Anterior cingulate cortex (tissue), 58 donors: ENCODE data around the gene KCNJ13.
"Not testable (repeated sequence)": the region's sequence is repeated elsewhere in the genome, so short reads cannot be mapped to it uniquely, and the experiment has no call there.

Experiments
- DNase-seq, 58 donors: peaks; one replicate each; lab custom pipeline; 2025; lab: John Stamatoyannopoulos, UW

KCNJ13 gene

GRCh38 chr2:232770207-232770606 is 6.2 kb downstream of the KCNJ13 start:
- DNase-seq, result no peak

GRCh38 chr2:232767866-232768265 is 8.5 kb downstream of the KCNJ13 start:
- no peak for DNase-seq

DNA sequence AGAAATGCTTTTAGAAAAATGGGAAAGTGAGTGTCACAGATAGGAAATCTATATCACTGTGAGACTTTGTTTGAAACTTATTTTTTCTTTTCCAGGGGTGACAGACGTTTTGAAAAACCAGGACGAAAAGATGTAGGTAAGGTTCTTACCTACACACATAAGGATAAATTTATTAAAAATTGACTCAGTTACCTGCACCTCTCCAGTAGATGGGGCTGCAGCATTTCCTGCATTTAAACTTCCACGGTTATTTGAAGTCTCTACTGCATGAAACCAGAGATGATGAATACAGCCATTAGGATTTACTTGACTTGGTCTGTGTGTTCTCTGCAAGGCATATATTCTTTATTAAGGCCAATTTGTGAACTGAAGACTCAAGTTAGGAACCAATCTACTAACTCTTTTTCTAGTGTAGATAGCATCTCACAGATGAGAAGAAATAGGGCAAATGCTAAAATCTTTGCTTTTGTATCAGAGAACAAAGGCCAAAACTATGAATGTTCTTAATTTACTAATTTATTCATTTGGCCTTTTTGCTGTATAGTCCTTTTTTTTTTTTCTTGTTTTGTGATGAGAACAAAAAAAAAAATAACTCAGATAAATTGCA is 15.0 kb downstream of the KCNJ13 start:
- DNase-seq, result peak in 1 of 58 donors; percentile 4

GRCh38 chr2:232757905-232758304 is 18.5 kb downstream of the KCNJ13 start:
- DNase-seq, result no peak

DNA sequence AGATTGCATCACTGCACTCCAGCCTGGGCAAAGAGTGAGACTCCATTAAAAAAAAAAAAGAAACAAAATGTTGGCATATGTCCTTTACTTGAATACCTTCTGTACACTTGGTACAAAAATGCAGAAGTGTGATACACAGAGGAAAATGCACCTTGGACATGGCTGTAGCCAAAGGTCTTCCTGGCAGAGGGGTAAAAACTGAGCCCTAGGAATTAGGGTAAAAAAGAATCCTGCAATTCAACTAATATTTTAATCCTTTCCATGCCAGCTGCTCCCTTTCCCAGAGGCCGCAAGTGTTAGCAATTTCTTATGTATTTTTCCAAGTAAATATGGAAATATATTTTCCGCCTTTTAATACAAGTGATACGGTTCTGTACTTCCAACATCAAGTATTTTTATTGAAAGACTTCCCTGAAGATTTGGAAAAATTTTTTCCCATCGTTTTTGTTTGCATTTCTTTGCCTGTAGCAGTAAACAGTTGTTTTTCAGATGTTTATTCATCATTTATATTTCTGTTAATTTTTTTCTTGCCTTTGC is 26.2 kb downstream of the KCNJ13 start:
- no peak for DNase-seq

- no peak for DNase-seq
Measured at GRCh38 chr2:232749331-232749730, 27.0 kb downstream of the KCNJ13 start.

- DNase-seq, result no peak
Measured at GRCh38 chr2:232748038-232748437, 28.3 kb downstream of the KCNJ13 start.

DNA sequence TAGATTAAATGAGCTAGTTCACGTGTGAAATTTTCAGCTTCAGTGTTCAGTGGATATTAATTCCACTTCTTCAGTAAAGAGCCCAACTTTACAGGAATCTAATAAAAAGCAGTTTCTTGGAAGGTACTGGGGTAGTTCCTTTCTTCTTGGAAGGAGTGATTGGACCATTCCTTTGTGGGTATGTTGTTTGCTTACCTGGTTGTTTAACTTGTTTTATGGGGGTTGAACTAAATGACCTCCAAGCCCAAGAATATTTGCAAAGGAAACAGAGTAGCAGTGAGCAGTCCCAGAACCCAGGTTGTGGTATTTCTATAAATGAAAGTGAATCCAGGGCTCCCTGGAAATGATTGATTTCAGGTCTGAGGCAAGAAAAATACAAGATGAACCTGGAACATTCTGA is 31.4 kb downstream of the KCNJ13 start:
- no peak for DNase-seq

DNA sequence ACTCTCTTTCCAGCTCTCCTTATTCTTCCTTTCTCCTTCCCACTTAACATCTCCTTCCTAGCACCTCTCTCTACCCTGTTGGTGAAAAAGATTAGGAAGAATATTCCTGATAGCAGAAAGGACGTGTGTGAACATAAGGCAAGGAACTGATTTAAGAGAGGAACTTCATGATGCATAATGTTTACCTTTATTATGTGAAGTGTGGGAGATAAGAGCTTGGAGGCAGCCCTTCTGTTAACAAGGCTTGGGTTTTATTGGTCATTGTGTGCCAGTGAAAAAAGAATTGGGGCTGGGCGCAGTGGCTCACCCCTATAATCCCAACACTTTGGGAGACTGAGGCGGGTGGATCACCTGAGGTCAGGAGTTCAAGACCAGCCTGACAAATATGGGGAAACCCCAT is 34.4 kb downstream of the KCNJ13 start:
- DNase-seq, result no peak

DNA sequence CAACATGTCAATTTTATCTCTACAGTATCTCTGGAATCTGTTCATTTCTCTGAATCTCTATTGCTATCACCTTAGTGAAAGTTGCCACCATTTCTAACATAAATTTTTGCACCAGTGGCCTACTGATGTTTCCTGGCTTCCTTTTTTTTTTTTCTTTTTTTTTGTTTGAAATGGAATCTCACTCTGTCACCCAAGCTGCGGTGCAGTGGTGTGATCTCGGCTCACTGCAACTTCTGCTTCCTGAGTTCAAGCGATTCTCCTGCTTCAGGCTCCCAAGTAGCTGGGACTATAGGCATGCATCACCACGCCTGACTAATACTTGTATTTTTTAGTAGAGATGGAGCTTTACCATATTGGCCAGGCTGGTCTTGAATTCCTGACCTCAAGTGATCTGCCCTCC is 35.1 kb downstream of the KCNJ13 start:
- no peak for DNase-seq

DNA sequence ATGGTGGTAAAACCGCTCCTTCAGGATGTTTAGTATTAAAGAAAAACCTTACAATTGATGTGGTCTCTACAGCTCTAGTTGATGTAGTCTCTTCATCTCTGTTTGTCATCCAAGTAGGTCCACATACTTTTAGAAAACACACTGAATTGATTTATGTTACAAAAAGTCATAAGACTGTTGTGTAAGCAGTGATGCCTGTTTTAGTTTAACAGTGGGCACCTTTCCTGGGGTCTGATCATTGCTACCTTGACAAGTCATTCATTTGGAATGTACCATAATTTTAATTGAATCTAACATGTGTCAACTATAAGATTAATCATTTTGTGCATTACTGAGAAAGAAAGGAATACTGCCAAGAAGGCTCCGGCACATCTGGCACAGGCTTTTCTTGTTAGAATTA is 44.9 kb downstream of the KCNJ13 start:
- no peak for DNase-seq

GRCh38 chr2:232728785-232729184 is 47.6 kb downstream of the KCNJ13 start:
- DNase-seq, result no peak

DNA sequence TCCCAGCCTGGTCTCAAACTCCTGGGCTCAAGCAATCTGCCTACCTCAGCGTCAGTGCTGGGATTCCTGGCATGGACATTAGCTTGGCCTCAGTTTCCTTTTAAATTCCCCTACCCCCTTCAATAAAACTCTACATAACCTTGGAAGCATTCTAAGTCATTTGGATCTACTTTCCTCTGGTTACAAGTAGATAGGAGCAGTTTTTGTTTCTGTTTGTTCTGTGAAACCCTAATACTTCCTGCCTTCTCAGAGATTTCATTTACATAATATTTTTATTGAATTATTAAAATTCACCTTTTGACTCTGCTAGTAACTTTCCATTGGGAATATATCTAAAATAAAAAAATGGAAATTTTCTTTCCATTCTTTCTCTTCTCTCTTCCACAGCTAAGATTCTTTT is 53.3 kb downstream of the KCNJ13 start:
- DNase-seq, result no peak

DNA sequence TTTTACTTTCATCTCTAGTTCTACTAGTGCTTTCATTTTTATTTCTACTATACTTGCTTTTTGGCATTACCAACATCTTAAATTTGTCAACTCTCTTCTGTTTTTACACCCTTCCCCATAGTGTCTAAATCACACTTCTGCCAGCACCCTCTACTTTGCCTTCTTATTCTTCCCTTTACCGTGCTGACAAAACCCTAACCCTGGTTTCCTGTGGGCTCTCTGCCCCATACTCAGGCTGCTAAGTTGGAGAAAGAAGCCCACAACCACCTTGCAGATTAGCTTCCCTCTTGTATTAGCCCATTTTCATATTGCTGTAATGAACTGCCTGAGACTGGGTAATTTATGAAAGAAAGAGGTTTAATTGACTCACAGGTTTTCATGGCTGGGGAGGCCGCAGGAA is 54.5 kb downstream of the KCNJ13 start:
- DNase-seq, result no peak

DNA sequence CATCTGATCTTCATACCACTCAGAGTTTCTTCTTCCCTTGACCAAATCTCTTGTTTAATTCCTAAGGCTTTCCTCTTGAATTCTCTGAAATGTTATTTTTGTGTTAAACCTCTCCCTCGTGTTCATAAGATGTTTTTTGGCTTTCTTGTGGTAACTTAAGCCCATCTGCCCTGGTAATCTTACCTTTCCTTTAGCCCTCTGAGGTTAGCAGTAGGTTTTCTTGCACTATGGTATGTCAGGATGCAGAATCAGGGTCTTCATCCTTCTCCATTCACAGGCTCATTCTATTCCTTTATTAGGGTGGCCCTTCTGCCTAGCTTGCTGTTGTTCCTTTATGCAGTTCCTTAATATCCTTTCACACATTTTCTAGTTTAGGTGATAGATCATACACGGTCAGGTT is 55.1 kb downstream of the KCNJ13 start:
- no peak for DNase-seq

DNA sequence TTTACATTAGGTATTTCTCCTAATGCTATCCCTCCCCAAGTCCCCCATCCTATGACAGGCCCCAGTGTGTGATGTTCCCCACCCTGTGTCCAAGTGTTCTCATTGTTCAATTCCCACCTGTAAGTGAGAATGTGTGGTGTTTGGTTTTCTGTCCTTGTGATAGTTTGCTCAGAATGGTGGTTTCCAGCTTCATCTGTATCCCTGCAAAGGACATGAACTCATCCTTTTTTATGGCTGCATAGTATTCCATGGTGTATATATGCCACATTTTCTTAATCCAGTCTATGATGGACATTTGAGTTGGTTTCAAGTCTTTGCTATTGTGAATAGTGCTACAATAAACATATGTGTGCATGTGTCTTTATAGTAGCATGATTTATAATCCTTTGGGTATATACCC is 56.3 kb downstream of the KCNJ13 start:
- DNase-seq, result not testable (repeated sequence)
